Fibroblast of peridontal ligament (primary cell): Measurements from ENCODE around the gene CCZ1B.
"Not testable (repeated sequence)": the region's sequence is repeated elsewhere in the genome, so short reads cannot be mapped to it uniquely, and the experiment has no call there.

Experiments
- DNase-seq: peaks from one replicate; pipeline ENCODE4 v3.0.0-alpha.2; 2010; ENCODE audit errors: extremely low read depth

Gene CCZ1B

DNA sequence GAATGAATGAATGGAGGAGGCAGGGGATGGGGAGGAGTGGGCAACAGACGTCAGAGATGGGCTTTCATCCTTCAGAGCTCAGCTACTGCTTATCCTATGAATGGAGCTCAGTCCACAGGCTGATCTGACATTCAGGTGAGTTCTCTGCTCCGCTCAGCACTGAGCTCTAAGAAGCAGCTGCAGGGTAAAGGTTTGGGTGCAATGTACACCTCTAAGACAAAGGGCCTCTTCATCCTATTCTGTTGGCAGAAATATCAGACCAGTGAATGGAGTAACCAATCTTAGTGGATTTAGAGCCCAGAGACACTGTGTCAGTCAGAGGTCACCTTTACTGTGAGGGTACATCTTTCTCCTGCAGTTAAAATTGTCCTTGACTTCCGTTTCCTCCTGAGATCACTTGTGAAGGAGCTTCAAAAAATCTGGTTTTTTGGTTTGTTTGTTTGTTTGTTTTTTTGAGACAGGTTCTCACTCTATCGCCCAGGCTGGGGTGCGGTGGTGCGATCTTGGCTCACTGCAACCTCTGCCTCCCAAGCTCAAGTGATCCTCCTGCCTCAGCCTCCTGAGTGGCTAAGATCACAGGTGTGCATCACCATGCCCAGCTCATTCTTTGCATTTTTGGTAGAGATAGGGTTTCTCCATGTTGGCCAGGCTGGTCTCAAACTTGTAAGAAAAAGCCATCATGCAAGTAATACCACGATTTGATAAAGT, 5.1 kb upstream of the CCZ1B start:
- DNase-seq: no peak

DNA sequence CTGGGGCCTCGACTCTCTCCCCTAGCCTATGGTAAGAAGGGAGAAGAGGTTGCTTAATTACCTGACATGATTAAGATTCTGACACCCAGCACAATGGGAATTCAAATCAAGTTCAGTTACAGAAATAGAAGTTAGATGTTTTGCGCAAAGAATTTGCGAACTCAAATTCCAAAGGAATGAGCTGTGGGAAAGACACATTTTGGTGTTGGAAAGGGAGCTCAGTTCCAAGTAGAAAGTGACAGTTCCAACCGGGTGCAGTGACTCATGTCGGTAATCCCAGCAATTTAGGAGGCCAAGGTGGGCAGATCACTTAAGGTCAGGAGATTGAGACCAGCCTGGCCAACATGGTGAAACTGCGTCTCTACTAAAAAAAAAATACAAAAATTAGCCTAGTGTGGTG, 4.0 kb upstream of the CCZ1B start:
- not testable (repeated sequence) for DNase-seq

DNA sequence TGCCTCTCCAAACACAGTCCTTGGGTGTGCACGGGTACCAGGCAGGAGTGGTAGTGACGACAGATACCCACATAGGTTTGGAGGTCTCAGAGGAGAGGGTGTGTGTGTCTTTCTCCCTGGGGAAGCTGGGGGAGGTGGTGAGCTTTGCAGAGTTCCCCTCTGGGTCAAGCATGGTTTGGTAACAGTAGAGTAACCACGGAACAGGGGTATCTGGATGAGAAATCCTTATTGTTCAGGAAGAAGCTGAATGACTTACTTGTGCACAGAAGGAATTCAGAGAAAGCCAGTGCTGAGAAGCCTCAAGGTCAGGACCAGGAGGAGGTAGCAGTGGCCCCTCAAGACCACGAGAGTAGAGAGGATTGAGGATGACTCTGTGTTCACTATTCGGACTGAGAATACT, 3.5 kb upstream of the CCZ1B start:
- DNase-seq: not testable (repeated sequence)

DNA sequence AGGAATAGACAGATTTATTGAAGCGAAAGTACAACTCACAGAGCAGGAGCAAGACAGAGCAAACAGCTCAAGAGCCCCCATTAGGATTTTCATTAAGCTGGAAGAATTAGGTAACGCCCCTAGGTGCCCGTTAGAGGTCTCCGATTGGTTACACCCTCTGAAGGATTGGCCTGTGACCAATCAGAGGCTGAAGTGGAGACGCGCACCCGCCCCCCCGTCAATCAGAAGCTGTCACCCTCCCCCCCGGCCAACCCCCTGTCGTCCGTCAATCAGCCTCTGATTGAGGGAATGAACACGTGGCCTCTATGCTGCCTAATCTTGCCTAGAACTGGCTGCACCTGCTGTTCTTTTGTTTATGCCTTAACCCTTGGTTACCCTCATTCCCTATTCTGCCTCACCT, 1.1 kb upstream of the CCZ1B start:
- DNase-seq: not testable (repeated sequence)

DNA sequence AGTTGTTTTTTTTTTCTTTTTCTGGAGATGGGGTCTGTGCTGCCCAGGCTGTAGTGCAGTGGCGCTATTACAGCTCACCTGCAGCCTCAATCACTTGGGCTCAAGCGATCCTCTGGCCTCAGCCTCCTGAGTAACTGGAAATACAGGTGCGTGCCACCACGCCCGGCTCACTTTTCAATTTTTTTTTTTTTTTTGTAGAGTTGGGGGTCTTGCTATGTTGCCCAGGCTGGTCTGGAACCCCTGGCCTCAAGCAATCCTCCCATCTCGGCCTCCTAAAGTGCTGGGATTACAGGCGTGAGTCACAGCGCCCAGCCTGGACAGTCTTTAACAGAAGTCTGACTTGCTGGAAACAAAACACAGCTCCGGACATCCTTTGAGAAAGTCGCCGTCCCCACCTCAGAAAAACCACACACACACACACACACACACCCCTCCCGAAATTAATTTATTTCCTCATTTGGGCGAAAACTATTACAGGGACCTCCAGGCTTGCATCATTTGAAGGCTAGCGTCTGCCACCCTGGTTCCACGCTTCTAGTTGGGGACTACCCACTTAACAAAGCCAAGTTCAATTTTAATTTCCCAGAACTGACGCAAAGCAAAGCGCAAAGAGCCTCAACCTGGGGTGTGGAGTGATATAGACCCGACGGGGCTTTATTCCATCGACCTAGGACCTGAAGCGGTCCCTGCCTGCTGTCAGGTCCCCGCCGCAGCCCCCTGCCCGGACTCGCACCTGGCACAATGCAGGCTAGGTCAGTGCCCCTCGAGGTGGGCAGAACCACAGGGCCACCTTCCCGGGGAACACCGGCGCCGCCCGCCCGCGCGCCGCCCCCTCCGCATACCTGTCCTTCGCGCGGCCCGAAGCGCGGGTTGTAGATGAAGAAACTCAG, 594 bp downstream of the CCZ1B start:
- DNase-seq: not testable (repeated sequence)

DNA sequence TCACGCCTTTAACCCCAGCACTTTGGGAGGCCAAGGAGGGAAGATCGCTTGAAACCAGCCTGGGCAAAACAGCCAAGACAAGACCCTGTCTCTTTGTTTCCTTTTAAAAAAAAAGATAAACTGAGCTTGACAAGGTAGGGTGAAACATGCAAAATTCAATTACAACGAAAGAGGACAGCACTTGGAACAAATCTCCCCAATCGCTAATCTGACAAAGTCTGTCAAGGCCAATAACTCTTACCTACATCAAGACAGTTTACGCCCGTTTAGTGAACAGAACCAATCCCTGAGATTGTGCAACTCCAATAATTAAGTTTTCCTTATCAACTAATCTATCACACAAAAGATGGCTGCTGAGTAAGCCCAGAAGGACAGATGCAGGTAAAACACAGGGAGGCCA, 4.5 kb downstream of the CCZ1B start:
- DNase-seq: not testable (repeated sequence)

DNA sequence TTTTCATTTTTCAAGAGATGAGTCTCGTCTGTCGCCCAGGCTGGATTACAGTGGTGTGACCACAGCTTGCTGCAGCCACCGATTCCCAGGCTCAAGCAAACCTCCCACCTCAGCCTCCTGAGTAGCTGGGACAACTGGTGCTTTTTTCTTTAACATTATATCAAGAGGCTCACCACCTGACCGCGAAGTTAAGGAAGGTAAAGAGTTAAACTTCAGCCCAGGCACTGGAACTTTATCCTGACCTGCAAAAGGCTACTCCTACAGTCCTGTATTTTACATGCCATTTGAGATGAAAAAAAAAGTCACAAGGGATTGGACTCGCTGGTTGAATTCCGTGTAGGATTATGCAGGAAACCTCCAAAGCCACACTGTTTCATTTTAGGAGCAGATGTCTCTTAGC, 10.6 kb downstream of the CCZ1B start:
- DNase-seq: not testable (repeated sequence)

DNA sequence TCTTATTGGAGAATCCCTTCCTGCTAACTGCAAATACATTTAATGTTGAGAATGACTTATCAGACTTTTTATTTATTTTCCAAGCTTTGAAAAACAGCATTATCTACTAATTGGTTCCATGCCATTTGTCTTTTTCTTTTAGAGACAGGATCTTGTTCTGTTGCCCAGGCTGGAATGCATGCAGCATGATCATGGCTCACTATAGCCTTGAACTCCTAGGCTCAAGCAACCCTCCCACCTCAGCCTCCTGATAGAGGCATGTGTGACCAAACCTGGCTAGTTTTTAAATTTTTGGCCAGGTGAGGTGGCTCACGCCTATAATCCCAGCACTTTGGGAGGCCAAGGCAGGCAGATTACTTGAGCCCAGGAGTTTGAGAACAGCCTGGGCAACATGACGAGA, 13.1 kb downstream of the CCZ1B start:
- not testable (repeated sequence) for DNase-seq

DNA sequence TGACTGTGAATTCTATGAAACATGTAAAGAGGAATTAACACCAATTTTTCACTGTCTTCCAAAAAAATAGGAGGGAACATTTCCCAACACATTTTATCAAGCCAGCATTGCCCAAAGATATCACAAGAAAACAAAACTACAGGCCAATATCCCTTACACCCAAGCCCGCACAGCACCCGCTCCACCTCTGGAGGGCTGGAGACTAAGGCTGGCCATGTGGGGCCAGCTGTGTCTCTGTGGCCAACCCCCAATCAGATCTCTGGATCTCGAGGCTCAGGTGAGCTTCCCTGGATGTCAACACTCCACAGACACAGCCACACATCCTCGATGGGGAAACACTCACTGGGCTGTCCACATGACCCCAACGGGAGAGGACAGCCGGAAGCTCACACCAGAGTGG, 18.1 kb downstream of the CCZ1B start:
- not testable (repeated sequence) for DNase-seq

DNA sequence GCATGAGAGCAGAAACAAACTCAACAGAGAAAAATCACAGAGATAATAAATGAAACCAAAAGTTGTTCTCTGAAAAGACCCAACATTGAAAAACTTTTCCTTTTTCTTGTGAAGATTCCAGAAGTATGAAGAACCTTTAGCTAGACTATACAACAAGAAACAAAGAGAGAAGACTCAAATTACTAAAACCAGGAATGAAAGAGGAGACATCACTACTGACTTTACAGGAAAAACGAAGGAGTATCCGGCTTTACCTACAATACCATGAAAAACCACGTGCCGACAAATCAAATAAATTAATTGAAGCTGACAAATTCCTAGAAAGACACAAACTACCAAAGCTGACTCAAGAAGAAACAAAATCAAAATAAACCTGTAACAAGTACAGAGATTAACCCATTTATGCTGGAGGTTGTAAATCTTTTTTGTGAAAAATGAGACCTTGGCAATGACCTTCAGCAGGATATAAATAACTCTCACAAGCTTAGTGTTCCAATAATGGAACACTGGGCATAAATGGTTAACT, 18.6 kb downstream of the CCZ1B start:
- not testable (repeated sequence) for DNase-seq

DNA sequence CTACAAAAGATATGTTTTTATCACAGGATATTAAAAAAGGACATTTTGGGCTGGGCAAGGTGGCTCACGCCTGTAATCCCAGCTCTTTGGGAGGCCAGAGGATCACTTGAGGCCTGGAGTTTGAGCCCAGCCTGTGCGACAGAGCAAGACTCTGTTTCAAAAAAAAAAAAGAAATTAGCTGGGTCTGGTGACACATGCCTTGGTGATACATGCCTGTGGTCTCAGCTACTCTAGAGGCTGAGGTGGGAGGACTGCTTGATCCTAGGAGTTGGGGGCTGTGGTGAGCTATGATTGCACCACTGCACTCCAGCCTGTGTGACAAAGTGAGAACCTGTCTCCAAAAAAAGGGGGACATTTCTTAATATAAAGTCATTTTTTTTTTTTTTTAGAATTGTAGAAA, 25.7 kb downstream of the CCZ1B start:
- not testable (repeated sequence) for DNase-seq

DNA sequence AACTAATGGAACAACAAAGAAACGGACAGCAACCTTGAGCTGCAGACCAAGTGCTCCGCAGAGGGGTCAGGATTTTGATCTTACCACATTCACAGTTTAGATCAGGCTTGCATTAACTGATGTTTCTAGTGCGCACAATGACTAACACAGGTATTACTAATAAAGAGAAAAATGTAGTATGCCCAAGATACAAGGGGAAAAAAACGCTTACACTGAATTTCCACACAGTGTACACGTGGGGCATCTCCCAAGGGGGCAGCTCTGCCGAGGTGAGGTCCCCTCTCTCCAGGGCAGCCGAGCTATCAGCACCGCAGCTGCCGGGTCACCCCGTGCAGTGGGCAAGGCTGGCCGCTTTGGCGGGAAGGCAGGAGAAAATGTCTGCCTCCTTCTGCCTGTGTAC, 26.2 kb downstream of the CCZ1B start:
- DNase-seq: not testable (repeated sequence)

DNA sequence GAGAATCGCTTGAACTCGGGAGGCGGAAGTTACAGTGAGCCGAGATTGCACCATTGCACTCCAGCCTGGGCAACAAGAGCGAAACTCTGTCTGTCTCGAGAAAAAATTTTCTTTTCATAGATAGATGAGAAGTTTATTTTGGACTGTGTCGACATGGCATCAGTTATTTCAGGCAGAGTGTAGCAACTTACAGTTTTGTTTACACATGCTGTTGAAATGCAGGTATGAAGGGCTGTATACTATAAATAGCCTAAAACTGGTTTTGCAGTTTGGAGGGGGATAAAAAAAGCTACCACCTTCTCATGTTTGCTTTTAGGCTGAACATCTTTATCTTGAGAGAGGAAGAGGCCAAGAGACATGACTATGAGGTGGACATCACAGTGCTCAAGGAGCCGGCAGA, 28.0 kb downstream of the CCZ1B start:
- DNase-seq: not testable (repeated sequence)

DNA sequence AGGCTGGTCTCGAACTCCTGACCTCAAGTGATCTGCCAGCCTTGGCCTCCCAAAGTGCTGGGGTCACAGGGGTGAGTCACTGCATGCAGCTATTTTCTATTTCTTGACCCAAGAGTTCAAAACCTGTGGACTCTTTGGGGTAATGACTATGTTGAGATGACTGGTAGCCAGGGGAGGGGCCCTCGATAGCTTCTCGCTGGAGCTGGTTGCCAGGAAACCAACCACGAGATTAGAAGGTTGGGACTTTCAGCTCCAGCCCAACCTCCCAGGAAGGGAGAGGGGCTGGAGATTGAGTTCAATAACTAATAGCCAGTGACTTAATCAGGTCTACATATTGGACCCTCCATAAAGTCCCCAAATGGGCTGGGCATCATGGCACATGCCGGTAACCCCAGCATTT, 28.9 kb downstream of the CCZ1B start:
- not testable (repeated sequence) for DNase-seq

DNA sequence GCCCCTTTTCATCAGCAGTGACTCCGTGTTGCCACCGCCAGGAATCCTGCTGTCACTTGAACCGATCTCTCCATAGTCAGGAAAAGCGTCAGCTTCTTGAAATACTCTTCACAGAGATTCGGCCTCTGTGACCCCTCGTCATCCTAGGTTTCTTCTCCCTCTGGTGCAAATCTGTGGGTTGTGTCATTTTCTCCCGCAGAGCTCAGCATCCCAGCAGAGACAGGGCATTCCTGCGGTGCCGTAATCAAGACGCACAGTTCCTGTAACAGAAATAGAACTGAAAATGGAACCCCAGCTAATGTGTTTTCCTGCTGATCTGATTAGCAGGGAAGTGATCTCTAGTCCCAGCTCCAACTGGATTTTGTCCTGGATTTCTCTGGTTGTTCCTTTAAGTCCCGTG, 31.8 kb downstream of the CCZ1B start:
- not testable (repeated sequence) for DNase-seq

DNA sequence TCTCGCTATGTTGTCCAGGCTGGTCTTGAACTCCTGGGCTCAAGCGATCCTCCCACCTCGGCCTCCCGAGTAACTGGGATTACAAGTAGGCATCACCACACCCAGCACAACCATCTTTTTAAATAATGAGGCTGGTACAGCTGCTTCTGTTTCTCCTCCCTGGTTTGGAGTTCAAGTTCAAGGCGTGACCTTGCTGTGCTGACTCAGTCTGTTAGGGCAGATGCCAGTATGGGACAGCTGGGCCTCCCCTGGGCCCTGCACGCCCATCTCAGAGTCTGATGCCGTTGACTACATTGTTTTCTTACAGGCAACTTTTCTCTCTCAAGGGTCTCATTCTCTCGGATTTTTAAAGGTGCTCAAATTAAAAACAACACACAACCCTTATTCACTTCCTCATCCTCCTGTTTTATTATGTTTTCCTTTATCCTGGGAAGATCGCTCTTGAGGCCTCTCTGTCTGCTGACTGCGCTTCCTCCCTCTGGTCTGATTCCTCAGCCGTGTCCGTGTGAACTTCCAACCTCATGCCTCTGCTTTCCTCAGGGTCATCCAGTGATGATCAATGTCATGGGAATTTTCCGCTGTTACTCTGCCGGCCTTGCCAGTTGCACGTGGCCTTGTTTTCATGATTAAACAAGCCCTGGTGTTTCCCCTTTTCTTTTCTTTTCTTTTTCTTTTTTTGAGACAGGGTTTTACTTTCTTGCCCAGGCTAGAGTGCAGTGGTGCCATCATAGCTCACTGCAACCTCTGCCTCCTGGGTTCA, 33.8 kb downstream of the CCZ1B start:
- peak; percentile 44 for DNase-seq

DNA sequence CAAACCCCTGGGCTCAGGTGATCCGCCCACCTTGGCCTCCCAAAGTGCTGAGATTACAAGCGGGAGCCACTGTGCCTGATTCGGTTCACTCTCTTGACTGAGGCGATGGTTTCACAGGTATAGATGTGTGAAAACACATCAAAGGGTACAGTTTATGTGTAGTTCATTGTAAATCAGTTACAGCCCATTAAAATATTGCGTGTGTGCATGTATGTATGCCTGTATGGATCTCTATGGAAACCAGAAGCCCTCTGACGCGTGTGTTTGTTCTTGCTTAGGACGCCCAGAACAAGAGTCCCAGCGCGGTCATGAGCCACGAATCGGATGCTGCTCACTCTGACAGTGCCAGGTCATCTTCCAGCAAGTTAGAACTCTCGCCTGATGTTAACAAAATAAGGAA, 36.7 kb downstream of the CCZ1B start:
- not testable (repeated sequence) for DNase-seq

DNA sequence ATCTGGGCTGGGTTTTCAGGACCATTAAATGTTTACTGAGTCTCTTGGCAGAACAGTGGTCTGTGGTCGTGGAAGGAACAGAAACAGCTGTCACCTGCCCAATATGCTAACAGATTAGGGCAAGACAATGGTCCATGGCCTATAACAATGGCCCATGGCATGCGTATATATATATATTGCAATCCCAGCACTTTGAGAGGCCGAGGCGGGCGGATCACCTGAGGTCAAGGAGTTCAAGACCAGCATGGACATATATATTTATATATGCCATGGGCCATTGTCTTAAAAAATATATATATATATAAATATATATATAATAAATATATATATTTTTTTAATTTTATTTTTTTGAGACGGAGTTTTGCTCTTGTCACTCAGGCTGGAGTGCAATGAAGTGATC, 44.5 kb downstream of the CCZ1B start:
- DNase-seq: not testable (repeated sequence)

DNA sequence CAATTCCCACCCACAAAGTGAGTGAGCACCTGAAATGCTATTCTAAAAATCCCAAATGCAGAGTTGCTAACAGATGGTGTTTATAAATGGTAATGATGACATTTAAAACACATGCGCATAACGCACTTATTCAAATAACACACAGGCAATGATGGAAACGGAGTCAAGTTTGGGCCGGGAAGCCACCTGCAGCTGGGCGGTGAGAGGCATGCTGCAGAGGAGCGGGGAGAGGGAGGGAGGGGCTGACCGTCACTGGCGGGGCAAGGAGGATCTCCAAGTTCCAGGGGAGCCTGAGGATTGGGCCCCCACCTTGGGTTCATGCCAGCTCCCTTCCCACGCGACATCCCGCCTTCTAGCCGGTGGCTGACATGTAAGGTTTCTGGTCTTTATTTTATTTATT, 64.9 kb downstream of the CCZ1B start:
- not testable (repeated sequence) for DNase-seq

DNA sequence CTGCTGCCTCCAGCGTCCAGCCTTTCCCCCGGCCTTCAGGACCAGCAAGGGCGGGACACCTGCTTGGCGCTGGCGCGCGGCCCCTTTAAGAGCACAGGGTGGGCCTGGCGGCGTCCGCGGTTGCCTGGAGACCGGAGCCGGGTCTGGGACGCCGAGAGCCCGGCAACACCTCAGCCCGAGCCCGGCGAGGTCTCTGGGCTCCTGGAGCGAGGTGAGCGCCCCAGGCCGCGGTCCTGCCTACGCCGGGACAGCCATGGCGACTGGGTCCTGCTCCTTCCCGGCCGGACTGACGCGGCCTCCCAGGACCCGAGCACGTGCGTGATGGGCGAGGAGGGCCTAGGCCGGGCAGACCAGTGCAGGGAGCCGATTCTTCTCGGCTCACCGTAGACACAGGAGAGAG, 72.1 kb downstream of the CCZ1B start, which contains the start of gene RSPH10B2:
RSPH10B2 (plus strand) TSS at position 140 of the 400 bp plus-strand sequence. CDS start 3,575 bp downstream, outside the sequence.
- DNase-seq: not testable (repeated sequence)

DNA sequence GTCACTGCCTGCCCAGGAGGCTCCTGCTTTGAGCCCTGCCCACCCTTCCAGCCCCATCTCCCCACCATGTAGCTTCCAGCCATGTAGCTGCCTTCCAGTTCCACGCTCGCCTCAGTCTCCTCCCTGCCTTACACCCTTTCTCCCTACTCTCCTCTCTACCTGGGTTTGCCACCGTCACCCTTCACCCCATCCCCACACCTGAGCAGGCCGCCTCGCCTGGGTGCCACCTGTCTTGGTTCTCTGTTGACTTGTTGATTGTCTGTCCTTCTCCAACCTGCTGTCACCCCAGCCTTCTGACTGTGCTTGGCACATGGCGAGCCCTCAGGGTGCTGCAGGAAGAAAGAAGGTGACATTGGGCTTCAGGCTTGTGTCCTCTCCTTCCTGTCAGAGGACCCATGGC, 75.9 kb downstream of the CCZ1B start:
- not testable (repeated sequence) for DNase-seq

DNA sequence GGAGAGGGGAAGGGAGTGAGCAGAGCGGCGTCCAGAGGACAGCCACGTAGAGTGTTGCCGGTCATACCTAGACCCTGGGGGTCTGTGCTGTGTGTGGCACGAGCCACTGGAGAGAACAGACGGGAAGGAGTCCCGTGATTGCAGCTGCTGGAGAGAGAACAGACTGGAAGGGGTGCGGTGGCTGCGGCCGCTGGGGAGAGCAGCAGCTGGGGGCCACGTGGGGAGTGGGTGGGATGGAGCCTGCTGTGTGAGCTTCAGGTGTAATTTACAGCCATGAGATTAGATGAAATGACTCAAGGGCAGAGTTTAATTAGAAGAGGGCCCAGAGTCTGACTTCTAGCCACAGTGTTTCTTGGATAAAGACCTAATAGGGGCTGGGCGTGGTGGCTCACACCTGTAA, 76.7 kb downstream of the CCZ1B start:
- not testable (repeated sequence) for DNase-seq
